Fibroblast of skin of right biceps (primary cell): Measurements from ENCODE around the gene PLCH2.
"Not testable (repeated sequence)": the region's sequence is repeated elsewhere in the genome, so short reads cannot be mapped to it uniquely, and the experiment has no call there.

ENCODE experiments used
- DNase-seq: peaks from one replicate; pipeline ENCODE4 v3.0.0-alpha.2; 2013

The PLCH2 gene, protein sequence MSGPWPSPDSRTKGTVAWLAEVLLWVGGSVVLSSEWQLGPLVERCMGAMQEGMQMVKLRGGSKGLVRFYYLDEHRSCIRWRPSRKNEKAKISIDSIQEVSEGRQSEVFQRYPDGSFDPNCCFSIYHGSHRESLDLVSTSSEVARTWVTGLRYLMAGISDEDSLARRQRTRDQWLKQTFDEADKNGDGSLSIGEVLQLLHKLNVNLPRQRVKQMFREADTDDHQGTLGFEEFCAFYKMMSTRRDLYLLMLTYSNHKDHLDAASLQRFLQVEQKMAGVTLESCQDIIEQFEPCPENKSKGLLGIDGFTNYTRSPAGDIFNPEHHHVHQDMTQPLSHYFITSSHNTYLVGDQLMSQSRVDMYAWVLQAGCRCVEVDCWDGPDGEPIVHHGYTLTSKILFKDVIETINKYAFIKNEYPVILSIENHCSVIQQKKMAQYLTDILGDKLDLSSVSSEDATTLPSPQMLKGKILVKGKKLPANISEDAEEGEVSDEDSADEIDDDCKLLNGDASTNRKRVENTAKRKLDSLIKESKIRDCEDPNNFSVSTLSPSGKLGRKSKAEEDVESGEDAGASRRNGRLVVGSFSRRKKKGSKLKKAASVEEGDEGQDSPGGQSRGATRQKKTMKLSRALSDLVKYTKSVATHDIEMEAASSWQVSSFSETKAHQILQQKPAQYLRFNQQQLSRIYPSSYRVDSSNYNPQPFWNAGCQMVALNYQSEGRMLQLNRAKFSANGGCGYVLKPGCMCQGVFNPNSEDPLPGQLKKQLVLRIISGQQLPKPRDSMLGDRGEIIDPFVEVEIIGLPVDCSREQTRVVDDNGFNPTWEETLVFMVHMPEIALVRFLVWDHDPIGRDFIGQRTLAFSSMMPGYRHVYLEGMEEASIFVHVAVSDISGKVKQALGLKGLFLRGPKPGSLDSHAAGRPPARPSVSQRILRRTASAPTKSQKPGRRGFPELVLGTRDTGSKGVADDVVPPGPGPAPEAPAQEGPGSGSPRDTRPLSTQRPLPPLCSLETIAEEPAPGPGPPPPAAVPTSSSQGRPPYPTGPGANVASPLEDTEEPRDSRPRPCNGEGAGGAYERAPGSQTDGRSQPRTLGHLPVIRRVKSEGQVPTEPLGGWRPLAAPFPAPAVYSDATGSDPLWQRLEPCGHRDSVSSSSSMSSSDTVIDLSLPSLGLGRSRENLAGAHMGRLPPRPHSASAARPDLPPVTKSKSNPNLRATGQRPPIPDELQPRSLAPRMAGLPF (N-terminal part only)

DNA sequence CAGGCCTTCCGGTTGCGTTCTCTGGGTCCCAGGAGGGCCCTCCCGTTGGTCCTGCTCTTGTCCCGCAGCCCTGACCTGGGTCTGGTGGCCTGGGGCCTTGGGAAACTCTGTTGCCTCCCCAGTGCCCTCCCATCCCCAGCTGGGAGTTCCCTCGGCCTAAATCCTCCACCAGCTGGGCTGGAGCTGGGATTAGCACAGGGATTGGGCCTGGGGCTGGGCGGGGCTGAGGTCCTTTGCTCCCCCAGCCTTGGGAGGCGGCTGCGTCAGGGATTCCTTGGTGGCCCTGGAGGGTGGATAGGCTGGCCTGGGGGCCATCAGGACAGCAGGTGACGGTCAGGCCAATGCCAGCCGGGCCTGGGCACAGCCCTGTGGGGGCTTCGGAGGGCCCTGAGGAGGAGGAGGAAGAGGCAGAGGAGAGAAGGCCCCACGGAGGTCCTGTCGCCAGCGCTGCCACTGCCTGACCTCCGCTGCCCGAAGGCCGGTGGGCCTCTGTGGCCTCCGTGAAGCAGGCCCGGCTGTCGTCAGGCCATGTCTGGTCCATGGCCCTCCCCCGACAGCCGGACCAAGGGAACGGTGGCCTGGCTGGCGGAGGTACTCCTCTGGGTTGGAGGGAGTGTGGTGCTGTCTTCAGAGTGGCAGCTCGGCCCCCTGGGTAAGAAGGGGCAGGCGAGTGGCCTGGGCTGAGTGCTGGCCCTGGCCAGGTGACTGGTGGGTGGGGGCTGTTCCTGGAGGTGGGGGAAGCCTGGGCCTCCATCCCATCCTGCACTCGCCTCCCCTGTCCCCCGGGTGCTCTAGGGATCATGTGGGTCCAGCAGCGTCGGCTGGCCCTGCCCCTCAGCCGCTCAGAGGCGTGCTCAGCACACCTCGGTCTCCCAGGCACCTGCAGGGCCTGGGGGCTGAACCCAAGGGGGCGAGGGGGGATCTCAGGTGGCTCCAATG is at the start of gene PLCH2:
Gene PLCH2, plus strand, starts transcription at position 229 of the 939 bp plus-strand sequence. Its CDS starts 300 bp downstream, at position 529.
- no peak for DNase-seq

DNA sequence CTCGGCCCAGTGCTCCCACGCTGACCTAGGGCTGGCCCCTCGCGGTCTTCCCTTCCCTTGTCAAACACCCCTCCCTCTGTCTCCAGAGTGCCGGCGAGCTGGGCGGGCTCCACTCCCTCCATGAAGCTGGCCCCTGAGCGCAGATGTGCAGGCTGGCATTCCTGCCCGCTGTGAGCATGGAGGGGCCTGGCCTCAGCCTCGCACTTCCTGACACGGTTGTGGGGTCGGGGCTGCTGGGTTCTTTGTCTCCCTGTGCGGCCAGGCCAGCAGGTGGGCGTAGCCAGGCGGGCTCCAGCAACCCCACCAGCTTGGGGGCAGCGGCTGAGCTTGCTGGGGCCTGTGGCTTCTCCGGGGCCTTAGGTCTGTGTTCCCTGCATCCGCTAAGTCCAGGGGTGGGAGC is 49.5 kb upstream of the PLCH2 start:
- no peak for DNase-seq

DNA sequence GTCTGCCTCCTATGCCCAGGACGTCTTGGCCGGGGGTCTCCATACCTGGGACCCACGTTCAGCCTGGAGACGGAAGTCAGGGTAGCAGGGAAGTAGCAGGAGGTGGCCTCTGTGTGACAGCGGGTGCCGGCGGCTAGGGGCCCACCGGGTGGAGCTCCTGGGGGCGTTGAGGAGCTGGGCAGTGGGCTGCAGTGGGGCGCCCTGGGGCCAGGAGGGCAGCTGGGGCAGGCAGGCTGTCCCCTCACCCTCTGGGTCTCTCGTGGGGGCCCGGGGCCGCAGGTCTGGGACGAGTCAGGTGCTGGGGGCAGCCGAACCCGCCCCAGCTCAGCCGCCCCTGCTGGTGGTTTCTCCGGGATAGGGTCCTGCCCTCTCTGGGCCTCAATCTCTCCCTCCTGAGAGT is 49.0 kb upstream of the PLCH2 start:
- no peak for DNase-seq

DNA sequence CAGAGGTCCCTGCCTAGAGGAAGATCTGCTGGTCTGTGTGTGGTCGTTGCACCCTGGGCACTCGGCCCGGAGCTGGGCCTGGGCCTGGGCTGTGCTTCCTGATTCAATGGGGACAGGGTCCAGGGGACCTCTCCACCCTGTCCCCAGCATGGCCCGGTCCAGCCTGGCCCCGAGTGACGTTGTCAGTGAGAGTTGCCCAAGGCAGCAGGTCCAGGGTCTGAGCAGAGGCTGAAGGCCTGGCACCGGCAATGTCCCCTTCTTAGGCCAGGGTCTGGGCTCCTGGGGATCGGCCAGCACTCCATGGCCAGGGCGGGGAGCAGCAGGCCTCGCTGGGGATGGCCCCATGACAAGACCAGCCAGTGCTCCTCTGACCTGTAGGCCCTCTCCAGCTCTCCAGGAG is 48.1 kb upstream of the PLCH2 start:
- no peak for DNase-seq

DNA sequence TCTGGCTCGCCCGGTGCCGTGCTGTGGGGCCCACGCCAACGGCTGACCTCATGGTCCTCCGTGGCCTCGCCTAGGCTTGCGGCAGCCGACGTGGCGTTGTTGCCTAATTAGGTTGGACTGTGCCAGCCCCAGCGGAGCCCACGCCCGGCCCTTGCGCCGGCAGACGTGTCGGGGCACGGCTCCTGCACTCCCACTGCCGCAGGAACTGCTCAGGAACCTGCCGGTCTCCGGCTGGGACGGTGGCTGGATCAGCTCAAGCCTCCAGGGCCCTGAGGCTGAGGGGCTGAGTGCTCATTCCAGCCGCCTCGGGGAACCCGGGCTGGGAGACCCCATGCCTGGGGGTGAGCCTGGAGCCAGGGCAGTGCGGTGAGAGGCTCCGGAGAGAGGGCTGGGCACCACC is 47.6 kb upstream of the PLCH2 start:
- DNase-seq, result no peak

DNA sequence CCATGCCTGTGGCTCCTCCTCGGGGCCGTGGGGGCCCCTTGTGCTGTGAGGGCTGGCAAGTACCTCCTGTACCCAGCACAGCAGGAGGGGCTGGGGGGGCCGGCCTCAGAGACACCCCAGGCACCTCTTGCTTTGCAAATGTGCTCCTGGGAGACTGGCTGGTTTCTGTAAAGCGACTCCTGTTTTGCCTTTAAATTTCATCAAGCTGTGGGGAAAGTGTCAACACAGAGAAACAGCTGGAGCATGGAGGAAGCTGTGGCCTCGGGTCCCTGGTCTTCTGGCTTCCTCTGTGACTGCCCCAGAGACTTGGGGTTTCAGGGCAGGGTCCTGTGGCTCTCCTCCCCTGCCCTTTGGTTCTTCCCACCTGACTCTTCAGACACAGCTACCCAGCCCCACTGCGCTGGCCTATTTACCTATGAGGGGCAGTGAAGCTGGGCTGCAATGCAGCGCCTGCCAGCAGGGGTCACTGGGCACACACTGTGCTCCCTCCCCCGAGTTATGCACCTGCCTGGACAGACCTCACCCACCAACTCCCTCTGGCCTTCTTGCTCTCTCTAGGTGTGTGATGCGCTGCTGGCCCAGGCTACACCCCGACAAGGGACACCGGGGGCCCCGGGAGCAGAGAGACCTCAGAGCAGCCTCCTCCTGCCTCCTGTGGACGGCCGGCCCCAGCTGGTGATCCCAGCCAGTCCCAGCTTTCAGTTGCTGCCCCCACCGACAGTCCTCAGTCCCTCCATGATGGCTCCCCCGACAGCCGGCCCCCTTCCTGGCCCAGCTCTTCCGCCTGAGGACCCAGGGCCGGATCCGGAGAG is 46.1 kb upstream of the PLCH2 start:
- no peak for DNase-seq

DNA sequence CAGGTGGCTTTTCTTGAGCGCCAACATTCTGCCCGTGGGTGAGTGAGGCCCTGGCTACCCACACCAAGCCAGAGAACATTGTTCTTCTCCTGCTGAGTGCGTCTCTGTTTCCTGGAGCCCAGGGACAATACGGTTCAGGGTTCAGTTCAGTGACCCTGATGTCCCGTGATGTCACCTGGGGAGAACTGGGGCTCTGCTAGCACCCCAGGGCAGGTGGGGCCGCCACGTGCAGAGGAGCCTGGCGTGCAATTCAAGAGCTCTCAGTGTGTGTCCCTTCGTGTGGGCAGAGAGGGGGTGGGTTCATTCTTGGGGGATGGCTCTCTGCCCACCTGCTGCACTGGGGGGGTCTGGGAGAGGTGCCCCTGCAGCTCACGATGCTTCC is 45.5 kb upstream of the PLCH2 start:
- no peak for DNase-seq

DNA sequence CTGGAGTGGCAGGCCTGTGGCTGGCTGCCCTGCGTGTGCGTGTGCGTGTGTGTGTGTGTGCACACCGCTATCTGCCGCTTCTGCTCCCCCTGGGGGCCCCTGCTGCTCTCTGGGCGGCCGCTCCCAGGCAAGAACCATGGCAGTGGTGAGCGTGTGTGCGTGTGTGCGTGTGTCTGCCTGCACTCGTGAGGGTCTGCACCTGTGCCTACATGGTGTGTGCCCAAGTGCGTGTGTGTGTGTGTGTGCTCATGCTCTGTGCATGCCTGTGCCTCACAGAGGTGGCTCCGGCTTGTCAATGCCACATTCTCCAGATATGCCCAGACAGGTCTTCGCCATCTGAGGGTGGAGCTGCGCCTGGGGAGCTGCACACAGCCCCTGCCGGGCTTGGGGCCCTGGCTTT is 45.0 kb upstream of the PLCH2 start:
- no peak for DNase-seq

DNA sequence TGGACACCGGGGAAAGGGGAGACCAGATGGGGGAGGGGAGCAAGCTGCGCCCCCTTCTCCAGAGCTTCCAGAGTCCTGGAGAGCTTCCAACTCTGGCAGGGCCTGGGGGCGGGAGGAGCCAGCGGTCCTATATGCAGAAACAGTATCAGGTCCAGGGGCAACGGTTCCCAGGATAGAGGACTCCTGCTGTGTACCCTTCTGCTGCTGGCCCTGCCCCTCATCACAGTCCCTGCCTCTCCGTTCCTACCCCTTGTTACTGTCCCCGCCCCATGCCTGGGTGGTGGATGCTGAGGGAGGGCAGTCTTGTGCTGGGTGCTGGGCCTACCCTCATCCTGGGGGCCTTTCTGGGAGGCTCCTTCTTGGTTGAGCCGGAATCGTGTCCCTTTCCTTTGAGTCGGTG is 44.6 kb upstream of the PLCH2 start:
- DNase-seq, result no peak

DNA sequence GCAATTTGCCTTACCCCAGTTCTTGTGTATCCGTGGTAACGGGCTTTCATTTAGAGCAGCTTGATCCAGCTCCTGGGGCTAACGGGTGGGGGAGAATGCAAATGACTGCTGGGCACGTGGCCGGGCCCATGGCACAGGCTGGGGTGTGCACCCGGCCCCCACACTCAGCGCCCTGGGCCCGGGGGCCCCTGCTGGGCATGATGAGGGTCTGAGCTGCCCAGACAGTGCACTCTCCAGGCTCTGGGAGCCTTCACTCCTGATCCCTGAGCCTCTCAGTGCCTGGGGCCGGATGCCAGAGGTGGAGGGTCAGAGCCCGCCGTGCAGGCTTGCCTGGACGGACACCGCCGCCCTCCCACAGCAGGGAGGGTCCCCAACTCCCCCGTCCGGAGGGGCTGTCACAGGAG is 43.6 kb upstream of the PLCH2 start:
- no peak for DNase-seq

DNA sequence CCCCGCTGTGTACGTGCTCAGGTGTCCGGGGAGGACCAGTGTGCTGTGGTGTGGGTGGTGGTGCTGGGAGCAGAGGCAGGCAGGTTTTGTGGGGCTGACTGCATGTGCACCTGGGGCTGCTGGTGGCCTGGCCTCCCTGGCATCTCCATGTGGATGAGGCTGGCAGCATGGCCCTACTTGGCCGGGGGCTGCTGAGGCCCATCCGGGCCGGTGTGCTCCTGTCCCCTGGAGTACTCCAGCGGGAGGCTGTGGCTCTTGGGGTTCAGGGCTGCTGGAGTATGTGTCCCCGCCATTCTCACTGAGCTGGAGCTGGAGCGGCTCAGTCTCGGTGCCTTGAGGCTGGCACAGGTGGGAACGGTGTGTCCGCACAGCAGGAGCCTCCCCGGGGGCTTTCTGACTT is 42.9 kb upstream of the PLCH2 start:
- DNase-seq, result no peak

DNA sequence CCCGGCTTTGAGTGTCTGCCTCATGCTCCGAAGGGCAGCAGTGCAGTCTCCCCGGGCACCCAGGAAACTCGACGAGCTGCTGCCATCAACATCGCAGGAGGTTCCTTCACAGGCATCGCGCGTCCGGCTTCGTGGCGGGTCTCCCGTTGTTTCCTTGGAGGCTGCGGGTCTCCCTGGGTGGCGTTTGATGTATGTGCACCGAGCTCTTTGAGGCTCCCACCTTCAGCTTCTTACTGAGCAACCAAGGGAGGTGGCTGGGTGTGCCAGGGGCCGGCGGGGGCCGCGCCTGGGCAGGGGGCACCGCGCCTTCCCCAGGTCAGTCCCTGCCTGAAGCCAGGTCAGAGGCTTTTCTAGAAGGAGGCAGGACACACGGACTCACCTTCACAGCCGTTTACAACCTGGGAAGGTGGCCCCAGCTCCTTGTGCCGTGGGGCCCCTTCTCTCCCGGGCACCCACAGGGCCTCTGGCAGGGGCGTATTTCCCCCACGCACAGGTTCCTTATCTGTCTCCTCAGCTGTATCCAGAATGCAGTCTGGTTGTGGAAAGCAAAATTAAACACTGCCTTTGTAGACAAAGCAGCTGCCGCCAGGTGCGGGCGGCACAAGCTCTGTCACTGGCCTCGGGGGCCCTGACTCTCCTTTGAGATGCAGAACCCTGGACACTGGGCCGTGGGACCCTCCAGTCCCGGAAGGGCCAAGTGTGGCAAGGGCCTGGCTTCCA is 42.0 kb upstream of the PLCH2 start:
- no peak for DNase-seq

DNA sequence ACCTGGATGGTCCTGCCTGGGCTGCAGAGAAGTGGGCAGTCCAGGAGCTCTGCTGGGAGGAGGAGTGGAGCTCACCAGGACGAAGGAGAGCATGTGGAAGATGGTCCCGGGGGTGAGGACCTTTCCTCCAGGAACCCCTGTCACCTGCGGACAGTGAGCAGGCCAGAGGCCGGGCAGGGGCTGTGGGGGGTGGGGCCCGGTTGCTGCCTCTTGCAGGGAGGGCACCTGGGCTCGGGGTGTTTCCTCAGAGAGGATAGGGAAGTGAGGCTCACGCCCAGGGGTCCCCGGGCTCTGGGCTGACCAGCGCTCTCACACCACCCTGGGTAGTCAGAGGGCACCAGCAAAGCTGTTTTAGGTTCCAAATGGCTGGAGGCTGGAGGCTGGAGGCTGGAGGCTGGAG is 41.0 kb upstream of the PLCH2 start:
- DNase-seq, result no peak

DNA sequence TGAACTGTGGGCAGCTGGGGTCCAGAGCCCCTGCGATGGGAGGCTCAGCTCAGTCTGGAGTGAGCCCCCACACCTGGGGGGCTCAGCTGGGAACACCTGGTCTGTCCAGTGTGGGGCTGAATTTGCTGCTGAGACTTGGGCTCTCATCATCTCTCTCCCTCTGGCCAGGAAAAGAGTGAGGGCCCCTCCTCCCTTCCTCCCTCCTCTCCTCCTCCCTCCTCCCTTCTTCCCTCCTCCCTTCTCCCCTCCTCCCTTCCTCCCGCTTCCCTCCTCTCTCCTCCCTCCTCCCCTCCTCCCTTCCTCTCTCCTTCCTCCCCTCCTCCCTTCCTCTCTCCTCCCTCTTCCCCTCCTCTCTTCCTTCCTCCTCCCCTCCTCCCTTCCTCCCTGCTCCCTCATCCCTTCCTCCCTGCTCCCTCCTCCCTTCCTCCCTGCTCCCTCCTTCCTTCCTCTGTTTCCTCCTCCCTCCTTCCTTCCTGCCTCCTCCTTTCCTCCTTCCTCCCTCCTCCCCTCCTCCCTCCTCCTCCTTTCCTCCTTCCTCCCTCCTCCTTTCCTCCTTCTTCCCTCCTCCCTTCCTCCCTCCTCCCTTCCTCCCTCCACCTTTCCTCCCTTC is 40.2 kb upstream of the PLCH2 start:
- no peak for DNase-seq

DNA sequence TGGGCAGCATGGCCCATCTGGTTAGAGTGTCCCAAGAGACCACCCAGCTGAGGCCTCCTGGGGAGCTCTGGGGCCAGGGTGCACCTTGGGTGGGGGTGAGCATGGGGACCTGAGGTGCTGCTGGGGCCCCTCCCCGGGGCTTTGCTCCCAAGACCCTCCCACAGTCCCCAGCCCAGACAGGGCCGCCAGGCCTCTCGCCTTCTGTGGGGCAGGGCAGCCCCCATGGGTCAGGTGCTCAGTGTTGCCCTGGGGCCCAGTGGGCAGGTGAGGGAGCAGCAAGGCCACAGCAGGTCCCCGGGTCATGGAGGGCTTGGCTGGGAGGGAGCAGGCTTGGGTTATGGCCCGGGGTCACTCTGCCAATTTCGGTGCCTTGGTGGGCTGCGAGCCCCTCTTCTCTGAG is 39.2 kb upstream of the PLCH2 start:
- no peak for DNase-seq

DNA sequence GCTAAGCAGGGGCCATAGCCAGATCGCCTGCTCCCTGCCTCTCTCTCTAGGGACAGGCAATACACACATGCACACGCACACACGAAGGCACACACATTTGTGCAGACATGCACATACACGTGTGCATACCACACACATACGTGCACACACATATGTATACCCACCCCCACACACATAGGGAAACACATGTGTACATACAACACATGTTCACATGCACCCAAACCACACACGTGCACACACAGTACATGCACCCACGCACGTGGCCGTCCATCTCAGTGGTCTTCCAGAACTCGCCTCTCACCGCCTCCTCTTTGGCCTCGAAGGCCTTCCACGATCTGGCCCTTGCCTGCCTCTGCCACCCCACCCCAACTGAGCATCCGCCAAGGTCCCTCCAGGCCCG is 38.5 kb upstream of the PLCH2 start:
- DNase-seq, result no peak

DNA sequence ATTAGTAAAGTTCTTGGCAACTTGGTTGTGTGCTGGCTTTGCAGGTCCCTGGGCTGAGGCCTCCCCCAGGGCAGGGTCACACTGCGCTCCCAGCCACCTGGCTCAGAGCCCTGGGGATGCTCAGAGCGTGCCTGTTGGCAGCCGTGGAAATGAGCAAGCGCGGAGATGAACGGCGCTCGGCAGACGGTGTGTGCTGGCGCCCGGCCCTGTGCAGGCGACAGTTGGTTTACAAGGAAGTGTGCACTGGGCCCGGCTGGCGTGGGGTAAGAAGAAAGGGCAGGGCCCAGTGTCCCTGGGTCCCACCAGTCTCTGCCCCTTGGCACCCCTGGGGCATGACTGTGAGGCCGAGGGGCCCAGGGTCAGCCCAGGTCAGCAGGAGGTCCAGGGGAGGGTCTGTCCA is 38.1 kb upstream of the PLCH2 start:
- DNase-seq, result no peak

DNA sequence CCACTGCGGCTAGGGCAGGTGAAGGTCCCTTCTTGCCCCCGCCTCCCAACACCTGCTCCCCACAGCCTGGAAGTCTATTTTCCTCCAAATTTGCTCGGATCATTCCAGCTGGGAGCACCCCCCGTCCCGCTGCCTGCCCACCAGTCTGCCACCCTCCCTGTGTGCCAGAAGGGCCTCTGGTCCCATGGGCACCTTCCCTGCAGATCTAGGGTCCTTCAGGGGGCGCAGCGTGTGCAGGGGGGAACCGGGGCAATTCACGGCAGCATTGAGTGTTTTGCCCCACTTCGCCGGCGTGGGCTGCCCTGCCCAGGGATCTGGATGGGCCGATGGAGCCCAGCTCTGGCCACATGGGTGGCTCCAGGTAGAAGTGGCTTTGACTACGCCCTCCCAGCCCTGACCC is 37.4 kb upstream of the PLCH2 start:
- no peak for DNase-seq

DNA sequence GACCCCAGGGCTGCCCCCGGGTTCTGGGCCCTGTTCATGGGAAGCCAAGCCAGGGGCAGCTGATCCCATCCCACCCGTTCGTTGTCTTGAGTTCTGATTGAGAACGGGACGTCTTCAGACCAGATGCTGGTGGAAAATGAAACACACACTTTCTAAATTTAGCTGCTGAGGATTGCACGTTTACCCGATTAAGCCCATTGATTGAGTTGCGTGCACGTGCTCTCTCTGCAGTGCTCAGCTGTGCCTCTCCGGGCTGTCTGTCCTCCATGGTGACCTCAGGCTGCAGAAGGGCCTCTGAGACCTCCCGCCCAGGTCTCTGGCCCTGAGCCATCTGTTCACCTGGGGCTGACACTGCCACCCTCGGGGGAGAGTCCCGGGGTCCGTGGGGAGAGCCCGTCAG is 36.7 kb upstream of the PLCH2 start:
- DNase-seq, result no peak

DNA sequence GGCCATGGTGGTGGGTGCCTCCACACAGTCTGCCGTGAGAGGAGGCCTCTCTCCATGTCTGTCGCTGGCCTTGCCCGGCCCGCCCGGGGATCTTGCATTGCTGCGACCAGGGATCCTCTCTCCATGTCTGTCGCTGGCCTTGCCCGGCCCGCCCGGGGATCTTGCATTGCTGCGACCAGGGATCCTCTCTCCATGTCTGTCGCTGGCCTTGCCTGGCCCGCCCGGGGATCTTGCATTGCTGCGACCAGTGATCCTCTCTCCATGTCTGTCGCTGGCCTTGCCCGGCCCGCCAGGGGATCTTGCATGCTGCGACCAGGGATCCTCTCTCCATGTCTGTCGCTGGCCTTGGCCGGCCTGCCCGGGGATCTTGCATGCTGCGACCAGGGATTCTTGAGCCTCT is 35.7 kb upstream of the PLCH2 start:
- DNase-seq, result not testable (repeated sequence)
